NCI-H2227 treated with DMSO at 0.1 percent for 48 hours (cell line): Measurements from ENCODE around the gene GJC2.

Experiments used
- DNase-seq: peaks from one replicate; lab custom pipeline; 2025; lab: John Stamatoyannopoulos, UW

The GJC2 gene

DNA sequence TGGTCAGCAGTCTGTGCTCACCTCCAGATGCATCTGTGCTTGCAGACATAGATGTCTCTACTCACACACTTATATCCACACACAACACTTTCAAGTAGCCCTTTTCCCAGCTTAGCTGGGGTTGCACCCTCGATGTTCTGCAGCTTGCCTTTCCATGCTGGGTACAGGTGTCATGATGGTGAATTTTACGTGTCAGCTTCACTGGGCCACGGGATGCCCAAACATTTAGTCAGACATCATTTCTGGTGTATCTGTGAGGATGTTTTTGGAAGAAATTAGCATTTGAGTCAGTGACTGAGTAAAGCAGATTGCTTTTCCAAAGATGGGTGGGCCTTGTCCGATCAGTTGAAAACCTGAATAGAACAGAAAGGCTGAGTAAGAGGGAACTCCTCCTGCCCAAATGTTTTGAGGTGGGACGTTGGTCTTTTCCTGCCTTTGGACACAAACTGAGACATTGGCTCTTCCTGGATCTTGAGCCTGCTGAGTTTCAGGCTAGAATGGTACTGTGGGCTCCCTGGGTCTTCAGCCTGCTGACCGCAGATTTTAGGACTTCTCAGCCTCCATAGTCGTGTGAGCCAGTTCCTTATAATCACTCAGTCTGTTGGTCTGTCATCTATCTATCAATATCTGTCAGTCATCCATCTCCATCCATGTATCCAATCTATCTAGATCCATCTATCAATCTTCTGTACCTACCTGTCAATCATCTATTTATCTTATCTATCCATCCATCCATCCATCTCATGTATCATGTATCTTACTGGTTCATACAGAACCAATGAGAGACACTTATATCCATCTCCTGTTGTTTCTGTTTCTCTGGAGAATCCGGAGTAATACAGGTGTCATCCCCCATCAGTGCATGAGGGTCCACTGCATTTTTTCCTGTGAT, 45.4 kb downstream of the GJC2 start:
- no peak for DNase-seq

DNA sequence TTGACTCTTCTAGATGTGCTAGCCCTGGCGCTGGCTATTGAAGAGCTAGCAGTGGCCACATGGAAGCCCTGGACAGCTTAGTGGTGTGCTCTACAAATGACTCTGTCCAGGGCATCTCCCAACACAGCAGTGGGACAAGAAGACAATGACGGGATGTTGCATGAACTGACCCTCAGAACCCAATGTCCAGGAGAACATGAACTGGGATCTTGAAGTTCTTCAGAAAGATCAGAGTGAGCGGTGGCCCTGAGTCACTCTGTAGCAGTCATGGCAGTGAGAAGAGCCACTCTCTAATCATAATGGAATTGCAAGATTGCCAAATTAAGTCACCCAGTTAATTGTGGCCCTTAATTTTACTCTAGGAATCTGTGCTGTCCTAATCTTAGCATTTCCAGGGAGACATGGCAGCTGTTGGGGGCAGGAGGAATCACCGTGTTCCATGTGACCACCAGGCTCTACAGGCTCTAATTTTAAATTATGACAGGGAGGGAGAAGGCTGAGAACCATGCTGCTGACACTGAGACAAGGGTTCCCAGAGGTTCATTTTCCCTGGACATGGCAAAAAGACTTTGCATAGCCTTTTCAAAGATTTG, 47.9 kb downstream of the GJC2 start:
- no peak for DNase-seq

DNA sequence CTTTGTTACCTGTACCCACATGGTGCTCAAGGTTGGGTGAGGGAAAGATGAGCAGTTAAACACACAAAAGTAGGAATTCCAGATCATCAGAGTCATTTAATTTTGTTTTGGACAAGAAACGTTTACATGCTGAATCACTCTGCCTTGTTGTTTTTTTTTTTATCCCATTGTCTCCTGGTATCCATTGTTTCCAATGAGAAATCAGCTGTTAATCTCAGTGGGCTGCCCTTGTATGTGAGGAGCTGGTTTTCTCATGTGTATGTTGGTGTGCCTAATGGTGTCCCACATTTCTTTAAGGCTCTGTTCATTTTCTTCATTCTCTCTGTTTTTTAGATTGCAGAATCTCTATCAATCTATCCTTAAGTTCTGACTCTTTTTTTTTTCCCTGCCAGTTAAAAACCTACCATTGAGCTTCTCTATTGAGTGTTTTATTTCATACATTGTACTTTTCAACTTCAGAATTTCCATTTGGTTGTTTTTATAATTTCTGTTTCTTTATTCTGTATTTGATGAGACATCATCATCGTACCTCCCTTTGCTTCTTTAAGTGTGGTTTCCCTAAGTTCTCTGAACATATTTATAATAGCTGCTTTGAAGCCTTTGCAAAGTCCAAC, 49.4 kb downstream of the GJC2 start:
- no peak for DNase-seq

DNA sequence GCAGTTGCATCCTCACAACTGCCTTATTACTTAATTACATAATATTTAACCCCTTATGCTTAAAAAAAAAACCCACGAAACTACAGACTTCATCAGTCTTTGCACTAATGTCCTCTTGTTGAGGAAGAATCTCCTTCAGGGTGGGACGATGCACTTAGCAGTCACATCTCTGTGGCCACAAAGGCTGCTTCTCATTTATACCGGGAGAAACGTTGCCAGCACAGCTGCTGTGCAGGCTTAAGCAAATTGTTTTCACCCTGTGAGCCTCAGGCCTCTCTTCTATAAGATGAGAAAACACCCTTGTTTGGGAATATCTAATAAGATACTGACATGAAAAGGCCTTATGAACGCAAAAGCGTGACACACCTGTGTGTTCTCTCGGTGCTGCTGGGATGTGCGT, 55.2 kb downstream of the GJC2 start:
- DNase-seq = no peak

DNA sequence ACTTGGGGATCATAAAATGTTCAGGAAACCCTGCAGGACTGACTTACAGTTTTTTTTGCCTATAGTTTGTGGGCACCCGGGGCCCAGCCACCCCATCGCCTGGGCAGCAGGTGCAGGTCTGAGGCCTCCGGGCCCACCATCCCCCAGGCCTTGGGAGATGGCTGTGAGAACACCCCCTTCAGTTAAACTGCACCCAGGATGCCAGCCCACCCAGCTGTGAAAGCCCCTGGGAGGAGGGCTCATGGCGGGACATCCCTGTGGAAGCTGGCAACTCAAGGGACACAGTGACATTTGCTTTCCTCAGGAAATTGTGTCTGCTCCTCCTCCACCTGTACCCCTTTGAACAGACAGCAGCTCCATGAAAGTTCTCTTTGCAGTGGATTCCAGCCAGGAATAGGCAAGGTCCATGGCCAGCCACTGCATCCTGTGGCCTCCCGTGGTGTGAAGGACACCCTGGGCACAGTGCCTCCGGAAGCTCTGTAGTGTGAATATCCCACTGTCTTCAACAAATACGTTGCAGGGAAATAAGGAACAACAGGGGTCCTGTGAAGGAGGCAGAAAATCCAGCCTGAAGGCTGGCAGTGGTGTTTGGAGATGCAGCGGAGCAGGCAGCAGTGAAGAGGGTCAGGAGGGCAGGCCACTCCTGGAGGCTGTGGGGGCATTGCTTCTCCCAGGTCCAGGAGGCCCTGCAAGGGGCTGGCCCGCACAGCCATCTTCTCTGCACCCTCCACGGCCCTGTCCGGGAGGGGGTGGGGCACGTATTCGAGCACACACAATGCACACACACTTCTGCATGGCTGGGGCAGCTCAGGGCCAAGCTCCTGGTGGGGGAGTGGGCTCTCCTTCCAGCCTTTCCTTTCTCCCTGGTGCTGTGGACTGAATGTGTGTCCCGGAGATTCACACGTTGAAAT, 56.1 kb downstream of the GJC2 start:
- peak; percentile 20 for DNase-seq

DNA sequence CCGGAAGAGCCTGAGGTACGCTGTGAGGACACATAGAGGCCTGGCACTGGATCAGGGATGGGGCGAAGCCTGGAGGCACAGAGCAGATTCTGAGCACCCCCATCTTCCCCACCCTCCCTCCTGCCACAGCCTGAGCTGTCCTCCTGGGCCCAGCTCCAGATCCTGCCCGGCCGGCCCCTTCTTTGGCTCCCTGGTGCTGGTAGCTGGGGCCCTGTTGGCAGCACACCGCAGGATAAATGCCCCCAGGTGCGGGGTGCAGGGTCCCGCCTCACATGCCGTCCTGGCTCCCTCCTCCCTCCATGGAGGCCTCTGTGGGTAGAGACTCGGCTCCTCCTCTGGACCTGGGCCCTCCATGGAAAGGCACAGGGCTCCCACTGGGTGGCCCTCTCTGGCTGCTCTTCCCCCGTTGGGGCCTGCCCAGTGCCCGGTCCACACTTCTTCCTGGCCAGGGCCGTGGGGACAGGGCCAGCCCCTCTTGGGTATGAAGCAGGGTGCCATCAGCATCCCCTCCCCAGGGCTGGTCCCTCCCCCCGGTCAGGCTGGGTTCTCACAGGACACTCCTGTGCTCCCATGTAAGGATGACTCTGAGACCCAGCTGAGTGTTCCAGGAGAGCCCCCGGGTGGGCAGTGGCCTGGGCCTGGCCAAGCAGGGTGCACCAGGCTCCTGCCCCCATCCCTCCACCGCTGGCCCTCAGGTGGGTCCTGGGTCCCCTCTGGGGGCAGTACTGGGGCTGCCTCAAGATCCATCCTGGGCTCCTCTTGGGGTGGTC, 57.0 kb downstream of the GJC2 start:
- no peak for DNase-seq

DNA sequence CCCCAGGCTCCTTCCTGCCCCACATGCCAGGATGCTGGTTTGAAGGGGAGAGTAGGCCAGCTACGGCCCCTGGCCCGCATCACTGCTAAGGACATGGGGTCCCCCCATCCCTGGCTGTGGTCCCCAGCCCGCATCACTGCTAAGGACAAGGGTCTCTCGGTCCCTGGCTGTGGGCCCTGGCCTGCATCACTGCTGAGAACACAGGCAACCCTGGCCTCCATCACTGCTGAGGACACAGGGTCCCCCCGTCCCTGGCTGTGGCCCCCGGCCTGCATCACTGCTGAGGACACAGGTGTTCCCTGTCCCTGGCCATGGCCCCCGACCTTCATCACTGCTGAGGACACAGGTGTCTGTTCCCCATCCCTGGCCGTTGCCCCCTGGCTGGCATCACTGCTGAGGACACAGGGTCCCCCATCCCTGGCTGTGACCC, 57.7 kb downstream of the GJC2 start:
- no peak for DNase-seq

DNA sequence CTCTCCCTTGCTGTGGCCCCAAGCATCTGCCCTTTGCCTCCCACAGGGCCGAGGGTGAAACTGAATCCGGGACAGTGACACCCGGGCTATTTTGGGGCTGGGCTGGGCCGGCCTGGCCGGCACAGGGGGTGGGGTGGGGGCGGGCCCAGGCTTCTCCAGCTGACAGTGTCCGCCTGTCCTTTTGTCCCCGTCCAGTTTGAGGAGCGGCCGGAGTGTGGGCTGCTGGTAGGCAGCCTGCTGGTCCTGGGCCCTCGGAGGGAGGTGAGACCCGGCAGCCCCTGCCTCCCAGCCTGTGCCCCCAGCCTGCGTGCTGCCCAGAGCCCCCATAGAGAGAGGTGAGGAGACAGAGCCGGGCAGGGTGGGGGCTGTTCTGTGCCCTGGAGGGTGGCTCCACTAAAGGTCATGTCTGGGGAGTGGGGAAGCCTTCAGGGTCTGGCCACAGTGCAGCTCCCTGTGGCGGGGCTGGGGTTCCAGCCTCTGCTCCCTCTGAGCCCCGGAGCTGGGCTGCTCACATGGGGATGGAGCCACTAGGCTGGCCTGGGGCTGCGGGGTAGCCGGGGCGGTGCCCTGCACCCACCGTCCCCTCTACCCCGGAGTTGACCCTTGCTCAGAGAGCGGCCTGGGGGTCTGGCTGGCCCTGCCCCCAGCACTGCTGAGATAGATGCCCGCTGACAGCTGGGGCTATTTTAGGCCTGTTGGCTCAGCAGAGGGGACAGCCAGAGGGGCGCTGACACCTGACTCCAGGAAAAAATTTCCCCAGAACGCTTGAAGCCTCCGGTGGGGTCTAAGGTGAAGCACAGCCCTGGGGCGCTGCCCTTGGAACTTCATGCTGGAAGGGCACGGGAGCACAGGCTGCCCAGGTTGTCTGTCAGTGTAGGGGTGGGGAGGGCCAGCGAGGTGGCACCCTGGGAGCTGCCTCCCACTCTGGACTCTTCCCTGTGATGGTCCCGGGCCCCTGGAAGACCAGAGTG, 58.4 kb downstream of the GJC2 start, which contains the start of gene OBSCN:
Gene OBSCN (plus strand): TSS at position 194 of the 971 bp plus-strand sequence. CDS start 3,740 bp downstream, outside the sequence.
- DNase-seq = no peak

DNA sequence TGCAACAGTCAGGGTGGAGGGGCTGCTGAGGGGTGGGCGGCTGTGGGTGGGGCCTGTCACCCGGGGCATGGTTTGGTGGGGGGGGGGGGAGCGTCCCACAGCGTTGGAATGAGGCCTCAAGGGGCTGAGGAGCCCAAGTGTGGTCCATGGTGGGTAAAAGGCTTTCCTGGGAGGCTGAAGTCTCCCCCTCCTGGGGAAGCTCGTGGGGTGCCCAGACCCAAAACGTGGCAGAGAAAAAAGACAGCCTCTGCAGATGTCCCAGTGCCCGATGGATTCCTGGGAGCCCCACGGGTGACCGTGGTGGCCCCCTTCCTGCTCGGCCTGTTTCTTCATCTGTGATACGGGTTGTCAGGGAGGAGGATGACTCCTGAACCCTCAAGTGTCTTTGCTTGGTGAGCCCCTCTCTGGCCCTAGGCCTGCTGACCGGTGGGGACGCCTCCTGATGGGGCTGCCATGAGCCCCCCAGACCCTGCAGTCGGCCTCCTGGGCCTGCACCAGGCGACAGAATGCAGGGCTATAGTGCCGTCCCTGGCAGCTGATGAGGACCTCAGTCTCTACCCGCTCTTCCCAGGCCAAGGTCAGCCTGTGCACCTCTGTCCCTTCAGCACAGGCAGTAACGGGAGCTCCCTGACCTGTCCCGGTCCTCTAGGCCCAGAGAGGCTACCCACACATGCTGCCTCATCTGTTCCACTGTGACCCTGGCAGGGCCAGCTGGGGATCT, 59.3 kb downstream of the GJC2 start:
- DNase-seq = no peak
